Measurements from ENCODE around the gene TCF7L2.

TCF7L2 gene

DNA sequence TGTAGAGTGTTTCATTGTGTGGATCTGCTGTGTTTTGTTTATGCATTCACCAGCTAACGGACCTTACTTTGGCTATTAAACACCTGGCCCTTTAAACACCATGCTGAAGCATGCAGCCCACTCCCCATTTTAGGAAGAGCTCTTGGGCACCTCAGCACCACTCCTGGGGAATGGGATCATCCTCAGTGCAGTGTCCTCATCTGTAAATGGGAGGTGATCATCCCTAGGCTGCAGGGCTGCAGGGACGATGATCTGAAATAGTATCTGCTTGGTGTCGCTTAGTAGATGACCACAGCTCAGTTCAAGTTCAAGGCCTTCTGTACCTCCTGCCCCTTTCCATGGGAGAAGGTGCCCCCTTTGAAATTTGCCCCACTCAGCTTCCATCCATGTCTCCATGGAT is 229.9 kb downstream of the TCF7L2 start:
- Mint-ChIP-seq H3K27me3 (no peaks in the 10 kb centered on the region), H3K9me3 (no peaks in the 10 kb centered on the region), H3K4me1 (no peaks in the 10 kb centered on the region), H3K4me3 (no peak overlapping the region), H3K27ac (no peak overlapping the region), H3K36me3 (no peaks in the 10 kb centered on the region)
- no peak for ATAC-seq

DNA sequence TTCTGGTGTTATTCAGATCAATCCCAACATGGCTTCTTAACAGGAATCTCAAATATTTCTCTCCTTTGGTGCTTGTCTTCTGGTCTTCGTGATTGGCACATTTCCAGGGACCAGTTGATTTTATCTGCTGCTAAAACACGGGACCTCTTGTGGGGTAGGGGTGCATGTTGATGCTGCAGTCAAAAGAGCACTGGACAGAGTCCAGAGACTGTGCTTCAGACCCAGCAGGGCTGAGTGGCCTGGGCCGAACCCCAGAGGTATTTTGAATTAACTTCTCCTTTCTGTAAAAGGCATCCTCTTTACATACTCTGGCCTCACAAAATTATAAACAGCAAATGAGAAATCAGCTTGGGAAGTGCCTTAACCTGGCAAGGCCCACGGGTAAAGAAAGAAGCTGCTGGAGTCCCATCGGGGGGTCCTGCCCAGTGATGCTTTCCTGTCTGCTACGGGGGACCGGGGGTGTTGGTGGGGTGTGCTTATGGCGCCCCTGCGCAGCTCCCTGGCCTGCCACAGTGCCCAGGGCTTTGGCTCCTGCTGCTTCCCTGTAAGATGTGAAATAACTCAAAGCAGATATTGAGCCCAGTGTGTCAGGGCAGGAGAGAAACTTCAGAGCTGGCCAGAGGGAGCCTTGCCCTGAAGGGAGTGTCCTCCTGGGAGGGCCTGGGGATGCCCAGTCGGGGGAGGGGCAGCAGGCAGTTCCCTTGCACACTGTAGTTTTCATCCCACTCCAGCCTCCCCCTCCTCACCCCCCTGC is 230.5 kb downstream of the TCF7L2 start:
- Mint-ChIP-seq H3K36me3 (no peaks in the 10 kb centered on the region), H3K27ac (no peak overlapping the region), H3K9me3 (no peaks in the 10 kb centered on the region), H3K27me3 (no peaks in the 10 kb centered on the region), H3K4me1 (no peaks in the 10 kb centered on the region), H3K4me3 (no peak overlapping the region)
- ATAC-seq, result no peak

DNA sequence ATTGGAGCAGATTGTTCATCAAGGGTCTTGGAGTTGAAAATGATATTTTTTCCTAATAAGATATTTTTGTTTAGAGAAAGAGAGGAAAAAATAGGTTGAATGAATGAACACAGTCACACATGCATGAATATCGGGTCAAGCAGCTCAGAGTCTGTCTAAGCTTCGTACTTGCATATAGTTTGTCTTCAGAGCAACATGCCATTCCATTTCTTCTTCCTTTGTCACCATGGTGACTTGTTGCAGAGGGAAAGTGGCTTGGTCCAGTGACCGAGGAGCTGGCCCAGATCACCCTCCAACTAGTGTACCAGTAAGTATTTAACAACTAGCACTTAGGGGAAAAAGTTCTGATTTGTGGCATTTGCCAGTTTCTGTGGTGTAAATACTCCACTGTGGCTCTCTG is 232.1 kb downstream of the TCF7L2 start:
- no peak overlapping the region for H3K27ac Mint-ChIP-seq
- H3K4me3 Mint-ChIP-seq, result no peak overlapping the region
- ATAC-seq, result no peak
- no peaks in the 10 kb centered on the region for H3K9me3 Mint-ChIP-seq
- no peaks in the 10 kb centered on the region for H3K4me1 Mint-ChIP-seq
- H3K36me3 Mint-ChIP-seq, result no peaks in the 10 kb centered on the region
- no peaks in the 10 kb centered on the region for H3K27me3 Mint-ChIP-seq

- Mint-ChIP-seq H3K27me3 (no peaks in the 10 kb centered on the region), H3K9me3 (no peaks in the 10 kb centered on the region), H3K27ac (no peak overlapping the region), H3K36me3 (no peaks in the 10 kb centered on the region), H3K4me1 (no peaks in the 10 kb centered on the region), H3K4me3 (no peak overlapping the region)
- no peak for ATAC-seq
These were observed 233.5 kb downstream of the TCF7L2 start for GRCh38 chr10:113183573-113183972.

- Mint-ChIP-seq H3K27me3 (no peaks in the 10 kb centered on the region), H3K4me3 (no peak overlapping the region), H3K9me3 (no peaks in the 10 kb centered on the region), H3K36me3 (no peaks in the 10 kb centered on the region), H3K27ac (no peak overlapping the region), H3K4me1 (no peaks in the 10 kb centered on the region)
- ATAC-seq, result no peak
These were observed 237.2 kb downstream of the TCF7L2 start for GRCh38 chr10:113187063-113187777.

DNA sequence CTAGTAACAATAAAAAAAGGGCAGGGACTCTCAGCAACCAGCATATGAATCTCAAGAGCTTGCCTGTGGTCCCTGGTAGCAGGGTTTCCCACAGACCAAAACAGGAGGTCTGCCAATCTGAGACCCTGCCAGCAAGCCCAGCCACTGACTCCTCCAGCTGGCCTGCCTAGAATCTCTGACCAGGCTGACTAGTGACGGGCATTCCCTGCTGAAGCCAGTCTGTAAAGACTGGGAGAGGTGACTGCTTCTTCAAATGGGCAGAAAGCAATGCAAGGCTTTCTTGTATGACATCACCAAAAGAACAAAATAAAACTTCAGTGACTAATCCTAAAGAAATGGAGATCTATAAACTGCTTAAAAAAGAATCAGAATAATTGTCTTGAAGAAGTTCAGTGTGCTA is 249.4 kb downstream of the TCF7L2 start:
- Mint-ChIP-seq H3K27me3 (peaks cover 11% of the 10 kb centered on the region), H3K4me1 (no peaks in the 10 kb centered on the region), H3K9me3 (peaks cover 14% of the 10 kb centered on the region), H3K27ac (no peak overlapping the region), H3K4me3 (no peak overlapping the region), H3K36me3 (no peaks in the 10 kb centered on the region)
- ATAC-seq, result no peak

DNA sequence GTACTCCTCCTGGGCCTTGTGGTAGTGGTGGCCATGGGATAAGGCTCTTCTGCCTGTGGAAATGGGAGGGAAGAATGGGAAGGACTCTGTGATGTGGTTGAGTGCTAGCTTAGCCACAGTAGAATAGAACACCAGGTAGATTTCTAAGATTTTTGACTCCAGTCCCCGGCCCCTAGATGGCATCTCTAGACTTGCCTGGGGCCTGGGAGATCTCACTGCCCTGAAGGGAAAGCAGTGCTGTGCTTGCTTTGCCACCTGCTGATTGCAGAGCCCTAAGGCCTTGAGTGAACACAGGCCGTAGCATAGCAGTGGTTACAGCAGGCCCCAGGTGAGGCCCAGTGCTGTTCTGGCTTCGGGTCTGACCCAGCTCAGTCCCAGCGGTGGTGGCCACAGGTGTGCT is 252.0 kb downstream of the TCF7L2 start:
- Mint-ChIP-seq H3K4me3 (no peak overlapping the region), H3K27me3 (peaks cover 3% of the 10 kb centered on the region), H3K27ac (no peak overlapping the region), H3K36me3 (no peaks in the 10 kb centered on the region), H3K4me1 (no peaks in the 10 kb centered on the region), H3K9me3 (peaks cover 25% of the 10 kb centered on the region)
- no peak for ATAC-seq

DNA sequence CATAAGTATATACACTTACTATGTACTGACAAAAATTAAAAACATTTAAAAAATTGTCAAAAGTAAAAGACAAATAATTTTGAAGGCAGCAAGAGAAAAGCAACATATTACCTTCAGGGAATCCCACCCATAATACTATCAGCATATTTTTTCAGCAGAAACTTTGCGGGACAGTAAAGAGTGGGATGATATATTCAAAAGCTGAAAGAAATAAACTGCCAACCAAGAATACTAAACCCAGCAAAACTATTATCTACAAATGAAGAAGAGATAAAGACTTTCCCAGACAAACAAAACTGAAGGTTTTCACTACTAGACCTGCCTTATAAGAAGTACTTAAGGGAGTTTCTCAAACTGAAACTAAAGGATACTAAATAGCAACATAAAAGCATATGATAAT is 257.9 kb downstream of the TCF7L2 start:
- Mint-ChIP-seq H3K27ac (no peak overlapping the region), H3K27me3 (no peaks in the 10 kb centered on the region), H3K9me3 (peaks cover 36% of the 10 kb centered on the region), H3K4me3 (no peak overlapping the region), H3K36me3 (no peaks in the 10 kb centered on the region), H3K4me1 (no peaks in the 10 kb centered on the region)
- no peak for ATAC-seq

GRCh38 chr10:113213035-113213434 is 263.0 kb downstream of the TCF7L2 start:
- no peak for ATAC-seq
- no peaks in the 10 kb centered on the region for H3K4me1 Mint-ChIP-seq
- no peaks in the 10 kb centered on the region for H3K36me3 Mint-ChIP-seq
- H3K4me3 Mint-ChIP-seq, result no peak overlapping the region
- H3K9me3 Mint-ChIP-seq, result peaks cover 16% of the 10 kb centered on the region
- no peak overlapping the region for H3K27ac Mint-ChIP-seq
- no peaks in the 10 kb centered on the region for H3K27me3 Mint-ChIP-seq

DNA sequence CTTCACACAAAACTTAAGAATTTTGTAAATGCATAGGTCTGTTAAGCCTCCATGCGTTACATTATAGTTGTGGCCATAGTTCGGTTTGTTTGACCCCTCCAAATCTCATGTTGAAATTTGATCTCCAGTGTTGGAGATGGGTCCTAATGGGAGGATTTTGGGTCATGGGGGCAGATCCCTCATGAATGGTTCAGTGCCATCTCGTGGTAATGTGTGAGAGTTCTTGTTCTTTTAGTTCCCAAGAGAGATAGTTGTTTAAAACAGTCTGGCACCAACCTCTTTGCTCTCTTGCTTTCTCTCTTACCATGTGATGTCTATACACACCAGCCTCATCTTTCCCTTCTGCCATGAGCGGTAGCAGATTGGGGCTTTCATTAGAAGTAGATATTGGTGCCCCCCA is 264.3 kb downstream of the TCF7L2 start:
- no peak for ATAC-seq
- Mint-ChIP-seq H3K4me1 (no peaks in the 10 kb centered on the region), H3K9me3 (peaks cover 7% of the 10 kb centered on the region), H3K4me3 (no peak overlapping the region), H3K27ac (no peak overlapping the region), H3K36me3 (no peaks in the 10 kb centered on the region), H3K27me3 (no peaks in the 10 kb centered on the region)

DNA sequence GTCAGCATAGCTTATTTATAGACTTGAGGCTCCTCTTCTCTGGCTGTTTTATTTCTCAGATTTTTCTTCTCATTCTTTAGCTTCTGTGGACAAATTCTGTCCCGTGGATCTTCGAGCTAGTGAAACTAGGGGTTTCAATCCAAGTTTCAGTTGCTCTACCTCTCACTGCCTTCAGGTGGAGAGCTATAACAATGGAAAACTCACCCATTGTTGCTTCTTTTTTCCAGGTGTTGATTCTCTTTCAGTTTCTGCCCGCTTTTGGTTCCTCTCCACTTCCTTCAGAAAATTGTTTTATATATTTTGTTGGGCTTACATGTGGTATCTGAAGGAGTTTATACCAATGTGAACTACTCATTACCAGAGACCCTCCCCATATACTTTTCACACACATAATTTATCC is 266.1 kb downstream of the TCF7L2 start:
- H3K27me3 Mint-ChIP-seq, result no peaks in the 10 kb centered on the region
- no peaks in the 10 kb centered on the region for H3K4me1 Mint-ChIP-seq
- H3K9me3 Mint-ChIP-seq, result peaks cover 6% of the 10 kb centered on the region
- H3K27ac Mint-ChIP-seq, result no peak overlapping the region
- no peaks in the 10 kb centered on the region for H3K36me3 Mint-ChIP-seq
- no peak for ATAC-seq
- no peak overlapping the region for H3K4me3 Mint-ChIP-seq
